Measurements from ENCODE around the gene CCL14.
"Not testable (repeated sequence)": the region's sequence is repeated elsewhere in the genome, so short reads cannot be mapped to it uniquely, and the experiment has no call there.

Gene CCL14

DNA sequence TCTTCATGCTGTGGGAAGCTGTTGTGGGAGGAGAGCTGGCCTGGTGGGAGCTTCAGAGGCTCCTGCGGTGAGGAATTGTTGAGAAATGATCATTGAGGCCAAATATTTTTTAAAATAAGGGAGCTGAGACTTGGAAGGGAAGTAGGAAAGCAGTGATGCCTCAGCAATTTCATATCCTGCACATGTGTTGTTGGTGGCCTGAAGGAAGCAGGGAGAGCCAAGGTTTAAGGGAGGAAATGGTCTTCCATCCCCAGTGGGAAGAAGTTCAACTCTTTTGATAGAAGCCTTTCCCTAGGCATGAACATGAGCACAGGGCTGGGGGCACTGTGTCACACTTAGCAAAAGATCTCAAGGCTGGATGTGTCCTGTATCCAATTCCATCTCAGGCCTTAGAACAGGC is at the start of gene CCL14:
CCL14 (minus strand) TSS at position 87 of the 400 bp plus-strand sequence; CDS start at position 7, 80 bp downstream.
- no peak for DNase-seq

DNA sequence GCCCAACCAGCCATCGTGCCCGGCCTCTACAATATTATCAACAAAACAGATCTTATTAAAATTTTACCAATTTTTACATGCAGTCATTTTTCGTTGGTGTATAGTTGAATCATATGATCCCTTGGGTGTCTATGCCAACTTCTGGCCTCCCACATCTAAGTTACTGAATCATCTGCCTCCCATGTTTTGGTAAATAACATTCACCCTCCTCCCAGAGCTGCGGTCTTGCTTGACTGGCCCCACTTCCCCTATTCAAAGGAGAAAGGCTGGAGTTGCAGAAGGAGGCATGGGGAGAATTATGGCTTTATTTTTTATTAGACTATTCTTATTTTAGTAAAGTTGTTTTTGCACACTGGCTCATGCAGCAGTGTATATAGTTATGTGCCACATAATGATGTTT is 49.7 kb upstream of the CCL14 start:
- no peak for DNase-seq

DNA sequence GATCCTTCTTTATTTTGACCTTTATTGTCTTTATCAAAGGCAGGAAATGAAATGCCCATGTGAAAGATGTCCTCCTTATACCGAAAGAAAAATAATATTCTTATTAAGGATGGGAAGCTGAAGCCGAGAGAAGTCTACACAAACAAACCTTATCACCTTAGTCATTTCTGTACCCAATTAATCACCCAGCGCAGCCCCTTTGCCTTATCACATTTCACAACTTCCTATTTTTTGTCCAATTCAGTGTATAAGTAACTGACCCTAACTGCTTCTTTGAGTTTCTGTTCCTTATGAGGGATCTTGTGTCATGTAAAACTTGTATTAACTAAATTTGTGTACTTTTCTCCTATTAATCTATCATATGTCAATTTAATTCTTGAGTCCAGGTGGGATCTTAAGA is 47.6 kb upstream of the CCL14 start:
- DNase-seq: no peak

DNA sequence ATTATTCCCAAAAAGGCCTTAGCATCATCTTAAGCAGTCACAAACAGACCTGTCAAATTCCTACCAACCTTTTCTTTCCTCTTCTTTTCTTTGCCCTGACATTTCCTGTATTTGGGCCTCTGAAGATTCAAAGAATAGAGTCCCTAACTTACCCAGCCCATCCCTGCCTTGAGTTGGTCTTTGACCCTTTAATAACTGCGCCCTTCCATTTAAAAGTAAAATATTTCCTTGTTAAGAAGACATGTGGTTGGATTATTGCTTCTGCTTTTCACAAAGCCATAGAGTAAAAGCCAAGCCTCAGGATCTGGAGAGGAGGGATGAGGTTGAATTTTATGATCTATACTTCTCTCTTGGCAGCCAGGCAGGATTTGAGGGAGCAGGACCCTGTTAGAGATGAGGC is 44.4 kb upstream of the CCL14 start:
- no peak for DNase-seq

DNA sequence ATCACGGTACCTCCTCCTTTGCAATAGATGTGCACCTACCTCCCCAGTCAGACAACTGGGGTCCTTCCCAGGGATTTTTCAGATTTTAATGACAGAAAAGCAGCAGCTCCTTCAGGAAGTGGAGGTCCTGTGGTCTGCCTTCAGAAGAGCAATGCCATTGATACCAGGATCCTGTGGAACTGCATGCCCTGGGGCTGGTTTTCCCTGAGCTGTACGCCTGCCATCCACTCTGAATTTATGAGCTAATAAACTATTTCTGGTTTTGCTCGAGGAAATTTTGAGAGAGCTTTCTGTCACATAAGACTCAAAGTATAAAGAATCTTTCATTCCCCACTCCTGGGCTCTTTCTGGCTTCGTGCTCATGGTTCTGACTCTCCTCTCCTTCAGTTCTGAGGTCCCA is 41.2 kb upstream of the CCL14 start:
- DNase-seq: no peak

DNA sequence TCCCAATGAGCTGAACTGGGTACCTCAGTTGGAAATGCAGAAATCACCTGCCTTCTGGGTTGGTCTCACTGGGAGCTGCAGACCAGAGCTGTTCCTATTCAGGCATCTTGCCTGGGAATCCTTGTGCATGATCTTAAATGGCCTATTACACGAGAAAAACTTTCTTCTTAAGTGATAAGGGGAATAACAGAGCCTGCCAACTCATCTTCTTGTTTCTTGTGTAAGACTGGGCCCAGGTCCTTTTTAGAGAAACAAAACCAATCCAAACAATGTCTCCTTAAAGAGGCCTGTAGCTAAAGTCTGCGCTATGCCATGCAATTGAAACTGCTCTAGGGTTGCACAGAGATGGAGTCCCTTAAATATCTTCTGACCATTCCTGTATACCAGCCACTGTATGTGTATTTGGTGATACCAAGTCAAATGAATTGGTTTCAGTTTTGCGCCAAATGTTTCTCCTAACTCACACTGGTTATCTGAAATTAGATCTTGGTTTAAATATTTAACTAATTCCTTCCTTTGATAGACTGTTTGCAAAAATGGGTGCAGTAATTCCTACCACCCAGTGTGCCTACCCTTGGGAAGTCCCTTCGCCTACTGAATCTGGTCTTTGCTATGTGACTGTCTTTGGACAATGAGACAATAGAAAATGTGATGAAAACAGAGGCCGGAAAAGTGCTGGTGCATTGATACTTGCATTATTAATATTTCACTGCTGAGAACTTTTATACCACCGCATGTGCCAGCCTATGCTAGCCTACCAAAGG is 37.8 kb upstream of the CCL14 start:
- no peak for DNase-seq

DNA sequence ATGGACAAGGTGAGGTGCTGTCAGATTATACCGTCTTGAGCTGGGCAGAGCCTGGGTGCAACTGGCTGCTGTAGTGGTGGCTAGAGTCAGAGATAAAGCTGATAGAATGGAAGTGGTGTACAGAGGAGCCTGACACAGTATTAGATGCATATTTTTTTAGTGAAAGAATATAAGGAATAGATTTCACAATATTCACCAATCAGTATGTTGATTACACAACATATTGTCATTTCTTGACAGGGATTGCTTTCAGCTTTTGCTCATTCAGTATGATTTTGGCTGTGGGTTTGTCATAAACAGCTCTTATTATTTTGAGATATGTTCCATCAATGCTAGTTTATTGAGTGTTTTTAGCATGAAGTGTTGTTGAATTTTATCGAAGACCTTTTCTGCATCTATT is 32.9 kb upstream of the CCL14 start:
- no peak for DNase-seq

DNA sequence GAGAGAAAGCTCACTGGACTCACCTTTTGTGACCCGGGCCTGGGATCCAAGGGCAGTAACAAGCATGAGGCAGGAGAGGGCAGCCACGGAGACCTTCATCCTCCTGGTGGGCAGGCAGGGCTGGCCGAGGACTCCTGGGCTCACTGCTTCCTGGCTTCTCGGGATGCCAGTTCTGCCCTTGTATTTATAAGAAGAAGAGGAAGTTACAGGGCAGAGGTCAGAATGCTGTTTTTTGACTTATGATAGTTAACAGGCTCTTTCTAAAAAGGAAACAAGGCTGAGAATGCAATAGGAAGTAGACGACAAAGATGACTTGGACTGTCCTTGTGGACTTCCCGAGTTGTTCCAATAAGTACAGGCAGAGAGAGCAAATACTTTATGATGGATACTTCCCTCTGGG is 31.3 kb upstream of the CCL14 start, which contains the start of gene CCL23:
CCL23 (minus strand) TSS at position 174 of the 400 bp plus-strand sequence; CDS start at position 99, 75 bp downstream.
- no peak for DNase-seq

DNA sequence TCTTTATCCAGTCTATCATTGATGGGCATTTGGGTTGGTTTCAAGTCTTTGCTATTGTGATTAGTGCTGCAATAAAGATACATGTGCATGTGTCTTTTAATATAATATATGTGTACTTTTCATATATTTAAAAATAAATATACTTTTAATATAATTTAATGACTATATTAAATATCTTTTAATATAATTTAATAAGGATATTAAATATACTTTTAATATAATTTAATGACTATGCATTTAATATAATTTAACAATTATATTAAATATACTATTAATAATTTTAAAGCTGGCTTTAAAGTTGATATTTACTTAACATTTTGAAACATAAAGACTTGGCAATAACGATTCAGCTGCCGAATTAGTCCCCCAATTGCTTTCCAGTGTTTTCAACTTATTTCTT is 30.0 kb upstream of the CCL14 start:
- DNase-seq: no peak

DNA sequence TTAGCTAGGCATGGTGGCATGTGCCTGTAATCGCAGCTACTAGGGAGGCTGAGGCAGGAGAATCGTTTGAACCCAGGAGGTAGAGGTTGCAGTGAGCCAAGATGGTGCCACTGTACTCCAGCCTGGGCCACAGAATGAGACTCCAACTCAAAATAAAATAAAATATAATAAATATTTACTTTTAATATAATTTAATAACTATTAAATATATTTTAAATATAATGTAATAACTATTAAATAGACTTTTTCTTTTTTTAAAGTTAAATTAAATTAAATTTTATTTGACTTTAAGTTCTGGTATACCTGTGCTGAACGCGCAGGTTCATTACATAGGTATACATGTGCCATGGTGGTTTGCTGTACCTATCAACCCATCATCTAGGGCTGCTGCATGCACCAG is 29.4 kb upstream of the CCL14 start:
- DNase-seq: not testable (repeated sequence)

DNA sequence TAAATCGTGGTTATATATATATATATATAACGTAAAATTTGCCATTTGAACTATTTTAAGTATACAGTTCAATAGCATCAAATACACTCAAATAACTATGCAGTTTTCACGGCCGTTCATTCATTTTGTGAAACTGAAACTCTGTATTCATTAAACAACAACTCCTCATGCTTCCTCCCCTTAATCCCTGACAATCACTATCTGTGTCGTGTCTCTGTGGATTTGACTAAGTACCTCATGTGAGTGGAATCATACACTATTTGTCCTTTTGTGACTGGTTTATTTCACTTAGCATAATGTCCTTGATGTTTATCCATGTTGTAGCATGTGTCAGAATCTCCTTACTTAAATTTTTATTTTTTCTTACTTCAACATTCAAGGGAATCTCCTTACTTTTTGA is 28.4 kb upstream of the CCL14 start:
- no peak for DNase-seq

DNA sequence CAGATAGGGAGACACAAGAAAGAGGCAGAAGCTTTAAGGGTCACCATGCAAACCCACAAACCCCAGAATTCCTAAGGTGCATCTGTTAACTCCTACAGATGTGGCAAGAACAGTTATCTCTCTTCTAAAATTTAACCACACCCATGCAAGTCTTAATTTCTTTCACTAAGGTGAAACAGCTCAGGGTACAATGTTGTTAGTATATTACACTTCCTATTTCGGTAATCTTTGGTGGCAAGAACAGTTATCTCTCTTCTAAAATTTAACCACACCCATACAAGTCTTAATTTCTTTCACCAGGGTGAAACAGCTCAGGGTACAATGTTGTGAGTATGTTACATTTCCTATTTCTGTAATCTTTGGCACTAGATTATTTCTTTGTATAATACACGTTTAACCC is 24.7 kb upstream of the CCL14 start:
- DNase-seq: no peak

DNA sequence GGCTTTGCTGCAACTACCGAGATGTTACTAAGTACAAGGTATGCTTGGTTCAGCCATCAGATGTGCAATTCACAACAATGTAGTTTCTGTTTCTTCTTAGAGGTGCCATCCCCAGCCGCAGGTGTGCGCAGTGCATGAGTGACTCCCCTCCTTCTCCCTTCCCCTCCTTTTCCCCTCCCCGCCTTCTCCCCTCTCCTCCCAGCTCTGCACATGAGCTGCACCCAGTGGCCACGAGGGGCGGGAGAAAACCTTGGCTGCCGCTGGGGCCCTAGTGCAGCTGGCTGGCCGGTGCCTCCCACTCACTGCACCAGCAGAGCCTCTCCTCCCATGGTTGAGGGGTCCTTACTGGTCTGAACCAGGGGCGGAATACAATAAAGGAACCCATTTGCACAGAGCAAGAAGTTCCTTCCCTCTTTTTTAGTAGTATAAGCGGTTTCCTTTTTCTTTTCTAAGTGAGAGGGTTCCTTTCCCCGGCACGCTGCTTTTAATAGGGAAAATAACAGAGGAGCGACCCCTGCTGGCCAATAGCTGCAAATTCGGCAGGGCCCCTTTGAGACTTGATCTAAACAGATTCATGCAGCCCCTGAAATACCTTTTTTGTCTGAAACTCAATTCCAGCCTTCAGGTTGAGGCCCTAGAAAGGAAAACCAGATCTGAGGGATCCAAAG is 22.6 kb upstream of the CCL14 start:
- DNase-seq: no peak

DNA sequence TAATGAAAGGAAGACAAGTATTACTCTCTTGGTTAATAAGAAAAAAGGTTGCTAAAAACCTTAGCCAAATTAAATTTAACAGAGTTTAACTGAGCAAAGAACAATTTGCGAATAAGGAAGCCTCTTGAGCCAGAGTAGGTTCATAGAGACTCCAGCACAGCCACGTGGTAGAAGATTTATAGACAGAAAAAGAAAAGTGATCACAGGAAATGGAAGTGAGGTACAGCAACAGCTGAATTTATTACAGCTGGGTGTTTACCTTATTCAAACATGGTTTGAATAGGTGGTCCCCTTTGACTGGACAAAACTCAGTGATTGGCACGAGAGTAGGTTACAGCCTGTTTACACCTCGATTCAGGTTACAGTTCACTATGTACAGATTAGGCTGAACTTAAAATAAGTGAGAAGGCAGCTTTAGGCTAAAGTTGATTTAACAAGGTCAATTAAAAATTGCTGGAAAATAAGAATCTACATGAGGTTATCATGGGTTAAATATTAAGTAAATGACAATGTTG is 18.1 kb upstream of the CCL14 start:
- peak; percentile 2 for DNase-seq

DNA sequence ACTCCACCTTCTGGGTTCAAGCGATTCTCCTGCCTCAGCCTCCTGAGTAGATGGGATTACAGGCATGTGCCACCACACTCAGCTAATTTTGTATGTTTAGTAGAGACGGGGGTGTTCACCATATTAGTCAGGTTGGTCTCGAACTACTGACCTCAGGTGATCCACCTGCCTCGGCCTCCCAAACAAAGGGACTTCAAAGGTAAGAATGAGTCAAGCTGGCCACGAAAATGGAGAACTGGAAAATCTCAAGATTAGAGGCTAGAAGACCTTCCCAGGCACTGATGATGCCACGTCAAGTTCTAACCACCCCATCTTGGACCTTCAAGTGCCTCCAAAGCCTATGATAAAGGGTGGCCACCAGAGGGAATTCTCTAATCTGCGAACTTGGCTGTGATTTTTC is 16.1 kb upstream of the CCL14 start:
- no peak for DNase-seq

DNA sequence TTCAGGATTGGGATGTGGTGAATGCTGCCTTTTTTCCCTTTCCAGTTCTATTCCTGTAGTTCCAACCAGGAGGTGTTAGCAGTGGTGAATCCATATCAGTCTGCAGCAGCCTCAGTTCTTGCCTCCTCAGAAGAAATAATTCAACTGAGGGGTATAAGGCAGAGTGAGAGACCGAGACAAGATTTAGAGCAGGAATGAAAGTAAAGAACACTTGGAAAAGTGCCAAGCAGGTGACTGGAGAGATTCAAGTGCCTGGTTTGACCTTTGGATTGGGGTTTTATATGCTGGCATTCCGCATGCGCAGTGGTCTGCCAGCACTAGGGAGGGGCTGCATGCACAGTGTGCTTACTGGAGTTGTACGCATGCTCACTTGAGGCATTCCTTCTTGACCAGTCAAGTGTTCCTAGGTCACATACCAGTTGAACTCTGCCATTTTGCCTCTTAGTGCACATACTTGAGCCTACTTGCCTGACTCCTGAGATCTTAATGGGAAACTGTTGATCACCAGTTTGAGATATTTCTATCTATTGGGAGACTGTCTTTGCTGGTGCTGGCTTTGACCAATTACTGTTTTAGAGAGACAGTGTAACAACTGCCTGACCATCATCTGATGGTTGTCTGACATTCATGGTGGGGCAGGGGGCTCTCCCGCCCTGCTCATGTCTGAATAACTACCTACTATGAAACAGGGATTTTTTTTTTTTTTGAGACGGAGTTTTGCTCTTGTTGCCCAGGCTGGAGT is 15.5 kb upstream of the CCL14 start:
- DNase-seq: no peak

DNA sequence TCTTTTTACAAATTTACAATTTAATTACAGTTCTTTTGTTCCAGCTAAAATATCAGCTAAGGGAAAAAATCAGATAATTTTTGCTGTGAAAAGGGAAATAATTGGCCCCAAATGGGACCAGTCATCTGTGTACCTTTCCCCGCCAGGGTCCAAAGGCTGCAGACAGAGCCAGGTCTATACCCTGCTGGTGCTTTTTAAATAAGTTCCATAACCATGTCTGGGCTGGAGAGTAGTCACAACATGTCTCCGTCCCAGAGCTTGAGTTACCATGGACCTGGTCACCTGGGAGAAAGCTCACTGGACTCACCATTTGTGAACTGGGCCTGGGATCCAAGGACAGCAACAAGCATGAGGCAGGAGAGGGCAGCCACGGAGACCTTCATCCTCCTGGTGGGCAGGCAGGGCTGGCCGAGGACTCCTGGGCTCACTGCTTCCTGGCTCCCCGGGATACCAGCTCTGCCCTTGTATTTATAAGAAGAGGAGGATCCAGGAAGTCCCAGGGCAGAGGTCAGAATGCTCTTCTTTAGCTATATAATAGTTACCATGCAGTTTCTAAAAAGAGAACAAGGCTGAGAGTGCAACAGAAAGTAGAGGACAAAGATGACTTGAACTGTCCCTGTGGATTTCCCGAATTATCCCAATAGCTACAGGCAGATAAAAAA is 14.7 kb upstream of the CCL14 start, which contains the start of gene CCL15:
CCL15 (minus strand) TSS at position 444 of the 662 bp plus-strand sequence; CDS start at position 383, 61 bp downstream.
- DNase-seq: no peak

DNA sequence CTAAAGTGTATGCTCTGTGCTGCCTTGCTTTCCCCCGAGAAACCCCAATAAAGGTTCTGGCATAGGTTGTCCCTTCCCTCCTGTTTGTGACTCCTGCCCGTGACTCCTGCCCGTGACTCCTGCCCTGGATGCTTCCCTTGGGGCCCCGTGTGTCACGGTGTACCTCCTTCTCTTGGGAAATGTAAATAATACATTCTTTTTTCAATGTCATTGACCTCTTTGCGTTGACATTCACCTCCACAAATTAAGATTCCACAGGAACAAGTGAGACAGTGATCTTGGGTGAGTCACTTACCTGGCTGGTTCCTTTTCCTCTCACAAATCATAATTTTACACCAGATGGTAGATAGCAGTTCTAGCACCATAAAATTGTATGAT is 14.2 kb upstream of the CCL14 start:
- no peak for DNase-seq

DNA sequence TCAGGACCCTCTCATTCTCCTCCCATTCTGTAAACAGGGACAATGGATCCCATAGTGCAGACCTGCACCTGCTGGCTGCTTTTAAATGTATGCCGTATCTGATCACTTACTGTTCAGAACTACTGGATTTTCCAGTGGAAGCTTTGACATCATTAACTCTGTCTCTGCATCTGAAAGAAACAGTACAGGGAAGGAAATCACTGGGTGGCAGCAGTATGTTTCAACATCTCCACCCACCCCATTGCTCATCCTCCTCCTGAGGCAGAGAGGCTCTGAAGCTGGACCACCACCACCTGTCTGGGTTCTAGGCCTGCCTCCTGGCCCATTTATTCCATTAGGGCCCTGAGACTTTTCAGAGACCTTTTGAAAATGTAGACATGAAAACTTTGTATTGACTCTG is 12.2 kb upstream of the CCL14 start:
- no peak for DNase-seq

DNA sequence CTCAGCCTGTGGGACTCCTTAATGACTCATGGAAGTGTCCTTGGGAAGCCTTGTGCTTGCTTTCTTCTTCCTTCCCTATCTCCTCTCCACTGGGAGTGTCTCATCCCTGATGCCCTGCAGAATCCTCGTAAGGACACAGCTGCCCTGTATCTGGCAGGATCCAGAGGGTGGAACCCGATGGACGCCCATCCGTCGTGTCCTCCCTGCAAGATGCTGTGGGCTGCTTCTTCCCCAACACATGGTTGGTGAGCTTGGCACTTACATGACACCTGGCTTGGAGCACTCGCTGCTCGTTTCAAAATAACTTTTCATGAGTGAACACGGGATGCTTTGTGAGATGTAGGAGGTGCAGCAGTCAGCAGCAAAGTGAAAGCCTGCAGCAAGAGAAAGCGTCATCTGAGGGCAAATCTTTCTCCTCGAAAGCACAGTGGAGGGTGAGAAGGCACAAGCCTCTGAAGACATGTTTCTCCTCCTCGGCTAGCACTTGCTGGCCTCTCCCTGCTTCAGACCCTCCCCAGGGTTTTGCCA is 11.6 kb upstream of the CCL14 start:
- DNase-seq: no peak

DNA sequence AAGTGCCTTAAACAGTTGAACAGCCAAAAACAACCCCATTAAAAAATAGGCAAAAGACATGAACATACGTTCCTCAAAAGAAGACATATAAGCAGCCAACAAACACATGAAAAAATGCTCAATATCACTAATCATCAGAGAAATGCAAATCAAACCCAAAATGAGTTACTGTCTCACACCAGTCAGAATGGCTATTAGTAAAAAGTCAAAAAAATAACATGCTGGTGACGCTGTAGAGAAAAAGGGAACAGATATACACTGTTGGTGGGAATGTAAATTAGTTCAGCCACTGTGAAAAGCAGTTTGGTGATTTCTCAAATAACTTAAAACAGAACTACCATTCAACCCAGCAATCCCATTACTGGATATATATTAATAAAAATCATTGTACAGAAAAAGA is 8.8 kb upstream of the CCL14 start:
- DNase-seq: not testable (repeated sequence)

DNA sequence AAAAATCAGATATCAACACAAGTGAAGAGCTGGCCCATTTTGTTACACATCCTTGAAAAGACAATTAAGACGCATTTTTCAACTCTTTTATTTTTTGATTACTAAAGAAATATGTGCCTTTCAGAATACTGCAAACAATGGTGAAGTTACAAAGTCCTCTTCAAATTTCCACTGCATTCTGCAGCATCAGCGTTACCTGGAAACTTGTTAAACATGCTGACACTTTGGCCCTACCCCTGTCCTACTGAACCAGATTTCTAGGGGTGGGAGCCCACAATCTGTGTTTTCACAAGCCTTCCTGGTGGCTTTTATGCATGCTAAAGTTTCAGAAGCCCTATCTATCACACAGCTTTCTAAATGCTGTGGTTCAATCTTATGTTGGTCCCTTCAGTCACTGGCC is 4.5 kb upstream of the CCL14 start:
- DNase-seq: no peak

DNA sequence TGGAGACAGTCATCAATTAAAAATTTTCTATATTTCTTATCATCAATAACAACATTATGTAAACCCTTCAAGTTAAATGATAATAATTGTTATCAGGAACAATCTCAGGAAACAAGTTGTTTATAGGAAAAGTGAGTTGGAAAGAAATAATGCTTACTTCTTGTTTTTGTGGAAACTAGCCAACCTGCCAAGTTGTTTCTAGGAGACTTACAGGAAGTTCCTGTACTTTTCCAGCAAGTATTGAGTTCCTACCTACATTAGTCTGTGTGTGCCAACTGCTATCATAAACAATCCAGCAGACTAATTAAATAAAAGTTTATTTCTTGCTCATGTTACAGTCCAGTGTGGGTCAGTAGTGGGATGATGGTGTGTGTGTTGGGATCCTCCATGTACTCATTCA is 1.6 kb upstream of the CCL14 start:
- DNase-seq: no peak
